Heart left ventricle (tissue), 13 donors: ENCODE data around the gene TRDN.

Experiments
- POLR2A ChIP-seq, 2 donors: fragments of 450-650 bp; IDR thresholded peaks; one replicate each; pipeline ENCODE4 v1.6.1; 2017; ENCODE audit warnings: antibody characterized with exemption in 2 of 2, mild to moderate bottlenecking in 2 of 2, moderate library complexity in 2 of 2
- TF ChIP-seq, protein P1 (sequence below), 12 donors: fragments of 200-600 bp; sonication (generic) in 4 of 12; IDR thresholded peaks; one replicate each; pipeline versions ENCODE4 v1.5.0 to v1.8.0; 2018 to 2022; ENCODE audit warnings: antibody characterized with exemption in 12 of 12, mild to moderate bottlenecking in 5 of 12
- donor health status: ischemic (EF 13 %, LVEDD 7.1; RV severe dilation, severe dysfunction).
- donor health status: DM: no; HTN: yes; CAD: no.
- donor health status: DM: no; HTN: no; CAD: no.
- donor health status: ischemic (EF 25% LVEDD 6.9; RV normal size, moderate dysfunction).
- donor health status: ischemic (EF 25% LVEDD 5.7; RV mildly dilated, moderate dysfunction).
- donor health status: ischemic (EF 35%, LVEDD 5.7; RV mildly dilated, moderate dysfunction).
- donor health status: nonischemic (EF 11% LVEDD 7.7; RV severe dilation, severe dysfunction).
- donor health status: DM: yes; HTN: yes; CAD: no.
- donor health status: PGD.
- donor health status: ischemic (EF 29% LVEDD 5.4; RV normal size, mild dysfunction).
- donor health status: nonischemic (EF 23%, LVEDD 6.1; RV moderate dilation, normal function).

DNA sequence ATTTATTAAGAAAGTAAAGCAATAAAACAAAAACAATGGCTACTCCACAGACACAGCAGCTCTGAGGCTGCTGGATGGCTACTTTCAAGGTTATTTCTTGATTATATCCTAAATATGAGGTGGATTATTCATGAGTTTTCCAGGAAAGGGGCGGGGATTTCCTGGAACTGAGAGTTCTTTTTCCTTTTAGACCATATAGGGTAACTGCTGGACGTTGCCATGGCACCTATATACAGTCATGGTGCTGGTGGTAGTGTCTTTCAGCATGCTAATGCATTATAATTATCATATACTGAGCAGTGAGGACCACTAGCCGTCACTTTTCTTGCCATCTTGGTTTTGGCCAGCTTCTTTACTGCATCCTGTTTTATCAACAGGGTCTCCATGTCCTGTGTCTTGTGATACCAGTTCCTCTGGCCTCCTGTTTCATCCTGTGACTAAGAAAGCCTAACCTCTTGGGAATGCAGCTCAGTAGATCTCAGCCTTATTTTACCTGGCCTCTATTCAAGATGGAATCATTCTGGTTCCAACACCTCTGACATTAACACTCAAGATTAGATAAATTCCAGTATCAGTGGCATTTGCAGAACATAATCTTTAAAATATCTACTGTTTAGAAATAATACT, 32.3 kb upstream of the TRDN start:
- TF ChIP-seq, protein P1, sequence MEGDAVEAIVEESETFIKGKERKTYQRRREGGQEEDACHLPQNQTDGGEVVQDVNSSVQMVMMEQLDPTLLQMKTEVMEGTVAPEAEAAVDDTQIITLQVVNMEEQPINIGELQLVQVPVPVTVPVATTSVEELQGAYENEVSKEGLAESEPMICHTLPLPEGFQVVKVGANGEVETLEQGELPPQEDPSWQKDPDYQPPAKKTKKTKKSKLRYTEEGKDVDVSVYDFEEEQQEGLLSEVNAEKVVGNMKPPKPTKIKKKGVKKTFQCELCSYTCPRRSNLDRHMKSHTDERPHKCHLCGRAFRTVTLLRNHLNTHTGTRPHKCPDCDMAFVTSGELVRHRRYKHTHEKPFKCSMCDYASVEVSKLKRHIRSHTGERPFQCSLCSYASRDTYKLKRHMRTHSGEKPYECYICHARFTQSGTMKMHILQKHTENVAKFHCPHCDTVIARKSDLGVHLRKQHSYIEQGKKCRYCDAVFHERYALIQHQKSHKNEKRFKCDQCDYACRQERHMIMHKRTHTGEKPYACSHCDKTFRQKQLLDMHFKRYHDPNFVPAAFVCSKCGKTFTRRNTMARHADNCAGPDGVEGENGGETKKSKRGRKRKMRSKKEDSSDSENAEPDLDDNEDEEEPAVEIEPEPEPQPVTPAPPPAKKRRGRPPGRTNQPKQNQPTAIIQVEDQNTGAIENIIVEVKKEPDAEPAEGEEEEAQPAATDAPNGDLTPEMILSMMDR (IDR thresholded peaks at IDR 0.05) = no peak
- no peak for TF ChIP-seq POLR2A (IDR thresholded peaks at IDR 0.05)
